RWPE2 (cell line): ENCODE data around the gene DOLK.

ENCODE experiments used
- ATAC-seq: fragments of 200-7000 bp; cut with Tn5 transposase; 3 replicates; pipeline ENCODE4 v1.9.1; 2021; ENCODE audit warnings: low read depth
- DNase-seq: peaks from one replicate; pipeline ENCODE4 v3.0.0-alpha.2; 2020; ENCODE audit warnings: low spot score
- H3K27ac ChIP-seq: fragments of 450-650 bp; 2 replicates; pipeline ENCODE4 v1.5.1; 2017; ENCODE audit warnings: mild to moderate bottlenecking; ENCODE audit not compliant: poor library complexity, severe bottlenecking
- H3K27me3 ChIP-seq: fragments of 250-450 bp; sonication (Bioruptor Pico); 2 replicates; pipeline ENCODE4 v1.5.1; 2021; ENCODE audit warnings: mild to moderate bottlenecking, moderate library complexity; ENCODE audit not compliant: insufficient read depth, poor library complexity, severe bottlenecking
- H3K36me3 ChIP-seq: fragments of 250-450 bp; sonication (Bioruptor Pico); 2 replicates; pipeline ENCODE4 v1.5.1; 2020; ENCODE audit warnings: low read depth, mild to moderate bottlenecking, moderate library complexity
- H3K4me1 ChIP-seq: fragments of 250-450 bp; sonication (Bioruptor Pico); 2 replicates; pipeline ENCODE4 v1.5.1; 2021; ENCODE audit warnings: mild to moderate bottlenecking, moderate library complexity; ENCODE audit not compliant: insufficient read depth, poor library complexity, severe bottlenecking
- H3K4me3 ChIP-seq: fragments of 250-450 bp; sonication (Bioruptor Pico); 2 replicates; pipeline ENCODE4 v1.5.1; 2021; ENCODE audit warnings: mild to moderate bottlenecking, moderate library complexity; ENCODE audit not compliant: severe bottlenecking
- H3K9me3 ChIP-seq: fragments of 250-450 bp; sonication (Bioruptor Pico); 2 replicates; pipeline ENCODE4 v1.5.1; 2021; ENCODE audit warnings: mild to moderate bottlenecking, moderate library complexity; ENCODE audit not compliant: severe bottlenecking
- TF ChIP-seq, protein P1 (sequence below): fragments of 450-650 bp; IDR thresholded peaks from one replicate; pipeline ENCODE4 v1.5.1; 2017; ENCODE audit warnings: mild to moderate bottlenecking, moderate library complexity; ENCODE audit not compliant: poor library complexity, severe bottlenecking

DOLK gene

DNA sequence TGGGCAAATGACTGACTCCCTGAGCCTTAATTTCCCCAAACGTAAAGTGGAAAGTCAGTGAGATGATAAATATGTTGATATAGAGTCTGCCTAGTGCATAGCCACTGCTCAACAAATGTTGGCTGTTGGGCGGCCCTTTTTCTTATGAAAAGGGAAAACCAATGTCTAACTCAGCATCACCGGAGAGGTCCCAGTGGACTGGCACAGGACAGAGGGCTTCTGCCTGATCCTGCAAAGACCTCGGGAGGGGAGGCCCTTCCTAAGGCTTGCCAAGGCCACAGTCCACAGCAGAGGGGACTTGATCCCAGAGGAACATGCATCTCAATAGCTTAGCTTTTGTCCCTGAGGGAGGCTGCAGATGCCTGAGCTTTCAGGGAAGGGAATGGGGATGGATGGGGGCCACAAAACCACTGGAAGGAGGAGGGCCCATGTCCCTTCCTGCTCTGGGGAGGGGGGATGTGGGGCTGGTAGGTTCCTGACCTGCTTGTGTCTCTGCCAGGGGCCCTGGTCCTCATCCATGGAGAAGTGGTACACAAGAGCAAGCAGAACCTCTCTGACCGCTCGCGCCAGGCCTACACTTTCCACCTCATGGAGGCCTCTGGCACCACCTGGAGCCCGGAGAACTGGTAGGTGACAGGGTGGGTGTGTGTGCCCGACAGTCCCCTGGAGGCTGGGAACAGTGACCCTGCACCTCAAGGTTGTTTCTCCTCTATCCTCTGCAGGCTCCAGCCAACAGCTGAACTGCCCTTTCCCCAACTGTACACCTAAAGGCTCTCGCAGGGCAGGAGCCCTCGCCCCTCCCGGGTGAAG is 6.3 kb downstream of the DOLK start:
- Histone ChIP-seq H3K4me1 (no peaks in the 10 kb centered on the region), H3K4me3 (no peak overlapping the region), H3K27me3 (no peaks in the 10 kb centered on the region), H3K27ac (no peak overlapping the region), H3K36me3 (no peaks in the 10 kb centered on the region), H3K9me3 (no peaks in the 10 kb centered on the region)
- DNase-seq, result peak; percentile 60
- ATAC-seq, result no peak
- TF ChIP-seq, protein P1, sequence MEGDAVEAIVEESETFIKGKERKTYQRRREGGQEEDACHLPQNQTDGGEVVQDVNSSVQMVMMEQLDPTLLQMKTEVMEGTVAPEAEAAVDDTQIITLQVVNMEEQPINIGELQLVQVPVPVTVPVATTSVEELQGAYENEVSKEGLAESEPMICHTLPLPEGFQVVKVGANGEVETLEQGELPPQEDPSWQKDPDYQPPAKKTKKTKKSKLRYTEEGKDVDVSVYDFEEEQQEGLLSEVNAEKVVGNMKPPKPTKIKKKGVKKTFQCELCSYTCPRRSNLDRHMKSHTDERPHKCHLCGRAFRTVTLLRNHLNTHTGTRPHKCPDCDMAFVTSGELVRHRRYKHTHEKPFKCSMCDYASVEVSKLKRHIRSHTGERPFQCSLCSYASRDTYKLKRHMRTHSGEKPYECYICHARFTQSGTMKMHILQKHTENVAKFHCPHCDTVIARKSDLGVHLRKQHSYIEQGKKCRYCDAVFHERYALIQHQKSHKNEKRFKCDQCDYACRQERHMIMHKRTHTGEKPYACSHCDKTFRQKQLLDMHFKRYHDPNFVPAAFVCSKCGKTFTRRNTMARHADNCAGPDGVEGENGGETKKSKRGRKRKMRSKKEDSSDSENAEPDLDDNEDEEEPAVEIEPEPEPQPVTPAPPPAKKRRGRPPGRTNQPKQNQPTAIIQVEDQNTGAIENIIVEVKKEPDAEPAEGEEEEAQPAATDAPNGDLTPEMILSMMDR, result no peak

- ATAC-seq (no peak), DNase-seq (peak; percentile 34)
- H3K36me3 ChIP-seq, result no peaks in the 10 kb centered on the region
- no peaks in the 10 kb centered on the region for H3K4me1 ChIP-seq
- no peak overlapping the region for H3K27ac ChIP-seq
- TF ChIP-seq, protein P1, result no peak
- no peak overlapping the region for H3K4me3 ChIP-seq
- H3K27me3 ChIP-seq, result no peaks in the 10 kb centered on the region
- H3K9me3 ChIP-seq, result no peaks in the 10 kb centered on the region
Measured at GRCh38 chr9:128940271-128940921, 7.0 kb downstream of the DOLK start.

DNA sequence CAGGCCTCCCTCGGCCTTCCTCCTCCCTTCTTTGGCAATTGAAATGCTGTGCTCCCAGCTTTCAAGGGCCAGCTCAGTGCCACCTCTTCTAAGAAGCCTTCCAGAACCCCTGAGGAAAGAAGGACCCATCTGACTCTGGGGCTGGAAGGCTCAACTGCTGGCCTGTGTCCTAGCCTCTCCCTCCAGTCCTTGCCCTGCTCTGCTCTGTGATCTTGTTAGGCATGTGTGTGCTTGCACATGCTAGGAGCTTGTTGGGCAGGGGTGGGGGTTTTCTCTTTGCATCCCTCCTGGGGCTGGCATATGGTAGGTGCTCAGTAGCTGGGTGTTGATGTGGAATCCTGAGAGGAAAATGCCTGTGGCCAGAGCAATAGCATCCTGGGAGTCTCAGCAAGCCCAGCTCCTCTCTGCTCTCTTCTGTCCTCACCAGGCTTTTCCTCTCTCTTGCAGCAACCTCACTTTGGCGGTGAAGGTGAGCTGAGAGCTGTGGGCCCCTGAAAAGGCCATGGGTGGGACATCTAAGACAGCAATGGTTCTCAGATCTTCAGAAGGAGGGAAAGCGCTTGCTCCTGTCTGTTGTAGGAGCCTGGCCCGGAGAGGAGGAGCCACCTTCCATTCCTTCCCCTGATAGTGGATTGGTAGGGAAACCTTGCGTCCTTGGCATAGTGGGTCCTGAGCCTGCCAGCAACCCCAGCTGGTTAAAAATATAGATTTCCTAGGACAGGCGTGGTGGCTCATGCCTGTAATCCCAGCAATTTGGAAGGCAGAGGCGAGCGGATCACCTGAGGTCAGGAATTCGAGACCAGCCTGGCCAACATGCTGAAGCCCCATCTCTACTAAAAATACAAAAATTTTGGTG is 9.9 kb downstream of the DOLK start:
- Histone ChIP-seq H3K4me1 (no peaks in the 10 kb centered on the region), H3K4me3 (no peak overlapping the region), H3K9me3 (no peaks in the 10 kb centered on the region), H3K36me3 (no peaks in the 10 kb centered on the region), H3K27ac (no peak overlapping the region), H3K27me3 (no peaks in the 10 kb centered on the region)
- TF ChIP-seq, protein P1, result no peak
- ATAC-seq (peak; percentile 25), DNase-seq (peak; percentile 19)

DNA sequence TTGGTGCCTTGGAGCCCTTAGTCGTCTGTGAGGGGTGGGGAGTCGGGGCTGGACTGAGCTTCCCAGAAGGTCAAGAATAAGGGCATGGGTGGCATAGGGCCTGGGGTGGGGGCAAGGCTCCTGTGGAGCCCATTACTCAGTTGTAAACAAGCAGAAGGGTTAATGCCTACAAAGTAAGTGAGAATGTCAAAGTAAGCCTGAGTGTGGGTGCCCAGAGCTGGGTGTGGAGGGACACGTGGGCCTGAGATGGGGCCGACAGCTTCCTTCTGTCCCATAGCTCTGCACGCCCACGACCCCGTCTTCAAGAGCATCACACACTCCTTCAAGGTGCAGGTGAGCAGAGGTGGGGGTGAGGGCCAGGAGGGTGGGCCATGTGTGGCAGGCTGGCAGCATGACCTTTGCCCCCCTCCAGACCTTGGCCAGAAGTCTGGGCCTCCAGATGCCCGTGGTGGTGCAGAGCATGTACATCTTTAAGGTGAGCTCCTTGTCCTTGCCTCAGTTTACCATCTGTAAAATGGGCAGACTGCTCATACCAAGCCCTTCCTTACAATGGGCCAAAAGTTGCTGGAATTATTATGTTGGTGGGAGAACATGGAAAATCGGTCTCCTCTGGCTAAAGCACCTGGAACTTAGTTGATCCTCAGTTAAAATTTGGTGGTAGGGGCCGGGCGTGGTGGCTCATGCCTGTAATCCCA is 11.1 kb downstream of the DOLK start:
- ATAC-seq, result no peak
- Histone ChIP-seq H3K27ac (no peak overlapping the region), H3K9me3 (no peaks in the 10 kb centered on the region), H3K36me3 (no peaks in the 10 kb centered on the region), H3K4me3 (no peak overlapping the region), H3K4me1 (no peaks in the 10 kb centered on the region), H3K27me3 (no peaks in the 10 kb centered on the region)
- peak; percentile 36 for DNase-seq
- TF ChIP-seq, protein P1, result no peak
